HG03521 (cell line): ENCODE results near the gene MGAT5.

Experiments used
- ATAC-seq: cut with Tn5 transposase; IDR thresholded peaks from one replicate; pipeline ENCODE4 v1.9.1; 2021; ENCODE audit warnings: mild to moderate bottlenecking, moderate library complexity; ENCODE audit not compliant: unreplicated experiment

The MGAT5 gene

GRCh38 chr2:134253804-134254203, at the start of gene MGAT5:
Gene MGAT5 (plus strand): TSS chr2:134254072. CDS start chr2:134254404, 332 bp downstream.
- peak; percentile 12 for ATAC-seq

GRCh38 chr2:134205087-134205486, 48.8 kb upstream of the MGAT5 start:
- no peak for ATAC-seq

- no peak for ATAC-seq
Observed at GRCh38 chr2:134206031-134206430, 47.8 kb upstream of the MGAT5 start.

- no peak for ATAC-seq
Observed at GRCh38 chr2:134206573-134206972, 47.3 kb upstream of the MGAT5 start.

GRCh38 chr2:134207589-134208209, 46.2 kb upstream of the MGAT5 start:
- no peak for ATAC-seq

GRCh38 chr2:134208825-134209224, 45.0 kb upstream of the MGAT5 start:
- ATAC-seq = no peak

- no peak for ATAC-seq
Observed at GRCh38 chr2:134212746-134213145, 41.1 kb upstream of the MGAT5 start.

- no peak for ATAC-seq
Observed at GRCh38 chr2:134216152-134216829, 37.6 kb upstream of the MGAT5 start.

- ATAC-seq = no peak
Observed at GRCh38 chr2:134217351-134217750, 36.5 kb upstream of the MGAT5 start.

GRCh38 chr2:134217924-134218323, 35.9 kb upstream of the MGAT5 start:
- ATAC-seq = peak; percentile 76

GRCh38 chr2:134218414-134218813, 35.5 kb upstream of the MGAT5 start:
- no peak for ATAC-seq

- no peak for ATAC-seq
Observed at GRCh38 chr2:134218930-134219658, 34.8 kb upstream of the MGAT5 start.

GRCh38 chr2:134220344-134220974, 33.4 kb upstream of the MGAT5 start:
- no peak for ATAC-seq

- no peak for ATAC-seq
Observed at GRCh38 chr2:134224005-134224404, 29.9 kb upstream of the MGAT5 start.

GRCh38 chr2:134225173-134225572, 28.7 kb upstream of the MGAT5 start:
- no peak for ATAC-seq

GRCh38 chr2:134225841-134226240, 28.0 kb upstream of the MGAT5 start:
- no peak for ATAC-seq

- no peak for ATAC-seq
Observed at GRCh38 chr2:134226601-134227000, 27.3 kb upstream of the MGAT5 start.

GRCh38 chr2:134227666-134228065, 26.2 kb upstream of the MGAT5 start:
- ATAC-seq = no peak

GRCh38 chr2:134228493-134228903, 25.4 kb upstream of the MGAT5 start:
- ATAC-seq = no peak

- ATAC-seq = no peak
Observed at GRCh38 chr2:134229540-134229939, 24.3 kb upstream of the MGAT5 start.

GRCh38 chr2:134230885-134231284, 23.0 kb upstream of the MGAT5 start:
- no peak for ATAC-seq
